K562 (cell line): Measurements from ENCODE around the gene SLC25A36. TPM values are rescaled to one million over a fixed set of nuclear protein-coding genes. Genes with fewer than 3 reads are reported as not detected.
A peak's percentile ranks its signal among the peaks of the same experiment; 100 is the strongest.

Experiments used
- CBFB ChIP-seq: sonication (generic); formaldehyde crosslinking; IDR thresholded peaks from 2 replicates; pipeline ENCODE4 v1.4.0; 2020; ENCODE audit warnings: mild to moderate bottlenecking, missing genetic modification reagents
- ETS1 ChIP-seq: conservative IDR thresholded peaks from 2 replicates; pipeline ENCODE4 v1.6.1; 2011; ENCODE audit warnings: low read depth, mild to moderate bottlenecking, low read length; ENCODE audit not compliant: control insufficient read depth
- HES1 ChIP-seq: fragments of 450-650 bp; IDR thresholded peaks from 2 replicates; pipeline ENCODE4 v1.6.1; 2016; ENCODE audit warnings: low read depth, mild to moderate bottlenecking, moderate library complexity
- HMGN3 ChIP-seq: IDR thresholded peaks from 2 replicates; pipeline ENCODE4 v1.6.1; 2011; ENCODE audit warnings: borderline replicate concordance, low read depth, mild to moderate bottlenecking, mixed read lengths, low read length; ENCODE audit not compliant: insufficient read length; ENCODE audit errors: extremely low read depth
- KDM1A ChIP-seq, 2 experiments: fragments of 450-650 bp; IDR thresholded peaks; 2 replicates each; pipeline ENCODE4 v1.6.1; 2016; ENCODE audit warnings: mild to moderate bottlenecking in 2 of 2
- KLF16 ChIP-seq: IDR thresholded peaks from 2 replicates; pipeline ENCODE4 v1.6.1; 2016; ENCODE audit warnings: antibody characterized with exemption
- MLLT1 ChIP-seq, 2 experiments: fragments of 450-650 bp; IDR thresholded peaks; 2 replicates each; pipeline ENCODE4 v1.6.1; 2016
- MYC ChIP-seq, 2 experiments: fragments of 250-450 bp in 1 of 2; sonication (Bioruptor Pico) in 1 of 2; IDR thresholded peaks; 2 replicates each; pipeline versions ENCODE4 v1.5.1 to v1.6.1; 2012 to 2021; ENCODE audit warnings: low read depth in 2 of 2, borderline replicate concordance in 1 of 2, improper control_type of control experiment in 1 of 2, low read length in 1 of 2, mild to moderate bottlenecking in 1 of 2, moderate library complexity in 1 of 2
- NELFE ChIP-seq: IDR thresholded peaks from 2 replicates; pipeline ENCODE4 v1.6.1; 2011; ENCODE audit warnings: mild to moderate bottlenecking; ENCODE audit not compliant: insufficient read depth, insufficient read length
- PHF20 ChIP-seq: fragments of 450-650 bp; IDR thresholded peaks from 2 replicates; pipeline ENCODE4 v1.6.1; 2018; ENCODE audit not compliant: partially characterized antibody
- PHF8 ChIP-seq: fragments of 200-600 bp; sonication (generic); IDR thresholded peaks from 2 replicates; pipeline ENCODE4 v1.6.1; 2012; ENCODE audit warnings: mixed run types, mild to moderate bottlenecking, inconsistent platforms, low read length, moderate library complexity, borderline replicate concordance
- PTBP1 ChIP-seq: fragments of 200-400 bp; formaldehyde crosslinking; IDR thresholded peaks from 2 replicates; pipeline ENCODE4 v1.6.1; 2017; ENCODE audit warnings: low read depth, low read length
- RBBP5 ChIP-seq: fragments of 200-600 bp; sonication (generic); IDR thresholded peaks from 2 replicates; pipeline ENCODE4 v1.6.1; 2012; ENCODE audit warnings: borderline replicate concordance, mild to moderate bottlenecking, low read length, control low read depth, inconsistent platforms; ENCODE audit not compliant: insufficient read depth, poor library complexity, severe bottlenecking
- RBFOX2 ChIP-seq: fragments of 200-400 bp; formaldehyde crosslinking; IDR thresholded peaks from 2 replicates; pipeline ENCODE4 v1.6.1; 2017; ENCODE audit warnings: low read depth, mild to moderate bottlenecking, low read length, moderate library complexity
- STAT5A ChIP-seq: IDR thresholded peaks from 2 replicates; pipeline ENCODE4 v1.6.1; 2012; ENCODE audit warnings: low read length, inconsistent platforms, borderline replicate concordance
- TAF1 ChIP-seq: IDR thresholded peaks from 2 replicates; pipeline ENCODE4 v1.6.1; 2011; ENCODE audit warnings: mild to moderate bottlenecking, low read length, moderate library complexity; ENCODE audit not compliant: insufficient read depth, control insufficient read depth, severe bottlenecking; ENCODE audit errors: extremely low read depth
- TAF7 ChIP-seq: fragments of 450-650 bp; IDR thresholded peaks from 2 replicates; pipeline ENCODE4 v1.6.1; 2016; ENCODE audit warnings: missing genetic modification characterization, missing compliant biosample characterization
- TAL1 ChIP-seq: fragments of 450-650 bp; IDR thresholded peaks from 2 replicates; pipeline ENCODE4 v1.6.1; 2016; ENCODE audit warnings: mild to moderate bottlenecking
- TFAM ChIP-seq: fragments of 250-450 bp; sonication (Bioruptor Pico); conservative IDR thresholded peaks from 2 replicates; pipeline ENCODE4 v1.5.0; 2021; ENCODE audit warnings: mild to moderate bottlenecking, moderate library complexity
- TFE3 ChIP-seq: fragments of 450-650 bp; formaldehyde crosslinking; IDR thresholded peaks from 2 replicates; pipeline ENCODE4 v1.4.0; 2020; ENCODE audit warnings: mild to moderate bottlenecking, mixed read lengths
- TRIM24 ChIP-seq, 2 experiments: fragments of 450-650 bp; IDR thresholded peaks; 2 replicates each; pipeline ENCODE4 v1.6.1; 2016
- ZNF253 ChIP-seq: fragments of 250-450 bp; sonication (Bioruptor Pico); conservative IDR thresholded peaks from 2 replicates; pipeline ENCODE4 v1.6.1; 2021; ENCODE audit warnings: mild to moderate bottlenecking
- polyA plus RNA-seq, 8 experiments: library from polyadenylated mRNA; depleted of rRNA in 4 of 8; stranded (reverse) in 5 of 8; unstranded in 3 of 8; fragments of >200 nt; fragmentation: Nextera tagmentation in 2 of 8; fragmentation: Illumina TruSeq in 1 of 8; extraction: Ambion mirVana in 2 of 8; extraction: Trizol in 1 of 8; gene quantifications; 2 replicates each; pipeline versions ENCODE4 v1.2.1 to v1.2.3, GENCODE V29; 2011 to 2014; ENCODE audit warnings: inconsistent platforms in 1 of 8, missing spikeins in 1 of 8
- total RNA-seq, 7 experiments: library from RNA; depleted of rRNA in 6 of 7; stranded (reverse); fragments of >200 nt in 6 of 7; fragmentation: Illumina TruSeq in 2 of 7; extraction: Trizol in 2 of 7; gene quantifications; 2 replicates each; pipeline versions ENCODE4 v1.2.1 to v1.2.3, GENCODE V29; 2011 to 2021; ENCODE audit warnings: low replicate concordance in 1 of 7

Gene SLC25A36
- total and polyA plus RNA-seq, 9 of the 15 experiments (the other 6 are each of a cell fraction or from before 2014, with no cell fraction given) = 12.0 to 95.3 (median 43.3) TPM

GRCh38 chr3:140942221-140943104 is 827 bp downstream of the SLC25A36 start (continued):
- no peak for TF ChIP-seq STAT5A
- peak in 1 of 2 experiments; percentile 37; a peak in 2 of 4 replicates for TF ChIP-seq MLLT1 (IDR thresholded peaks at IDR 0.05)
- TF ChIP-seq TRIM24 (IDR thresholded peaks at IDR 0.05) = no peak
- peak; percentile 70 for TF ChIP-seq RBBP5
- no peak for TF ChIP-seq CBFB (CRISPR knock-in tag)
- no peak for TF ChIP-seq ZNF253
- TF ChIP-seq TAL1 = no peak
- no peak for TF ChIP-seq HMGN3
- peak; percentile 27 for TF ChIP-seq PHF20
- no peak for TF ChIP-seq MYC (IDR thresholded peaks at IDR 0.05; ENCODE audit: low read depth, low read length)
- 0 out of 2 replicates have a peak, but pooled peaks have one; percentile 45 for TF ChIP-seq MYC (CRISPR knock-in tag; IDR thresholded peaks at IDR 0.05; ENCODE audit: borderline replicate concordance, low read depth)
- no peak for TF ChIP-seq PTBP1
- TF ChIP-seq TAF7 (tag) = 0 out of 2 replicates have a peak, but pooled peaks have one; percentile 16
- TF ChIP-seq KLF16 = no peak
- TF ChIP-seq ETS1 = 0 out of 2 replicates have a peak, but pooled peaks have one; percentile 19
- no peak for TF ChIP-seq TFE3 (CRISPR knock-in tag)
- peak; percentile 40 for TF ChIP-seq TAF1
- no peak for TF ChIP-seq NELFE
- no peak for TF ChIP-seq TFAM
- peak; percentile 48; the same call in 1 of the 2 replicates for TF ChIP-seq PHF8
- TF ChIP-seq KDM1A (IDR thresholded peaks at IDR 0.05) = peak; percentile 44 to 64; a peak in 3 of 4 replicates
- TF ChIP-seq RBFOX2 = peak; percentile 76
- TF ChIP-seq HES1 = no peak
